Stimulated activated CD4-positive, alpha-beta T cell treated with anti-CD3 and anti-CD28 coated beads, Interleukin-12 subunit alpha, Interleukin-12 subunit beta, amount 100 ng/mL, for 48 hours (primary cell): ENCODE measurements around the gene GRID1.

Source experiments
- DNase-seq, 3 donors: peaks; one replicate each; pipeline ENCODE4 v3.0.0-alpha.2; 2020; ENCODE audit warnings: low read depth in 2 of 3, low spot score in 1 of 3

The GRID1 gene

GRCh38 chr10:86355571-86356038 is 11.0 kb downstream of the GRID1 start:
- DNase-seq = no peak

GRCh38 chr10:86354761-86355540 is 11.6 kb downstream of the GRID1 start:
- no peak for DNase-seq

- no peak for DNase-seq
Observed at GRCh38 chr10:86353506-86354485, 12.8 kb downstream of the GRID1 start.

- no peak for DNase-seq
Observed at GRCh38 chr10:86350897-86351296, 15.7 kb downstream of the GRID1 start.

GRCh38 chr10:86349940-86350630 is 16.5 kb downstream of the GRID1 start:
- no peak for DNase-seq

GRCh38 chr10:86349474-86349873 is 17.1 kb downstream of the GRID1 start:
- DNase-seq = no peak

- DNase-seq = no peak
Observed at GRCh38 chr10:86348321-86349210, 18.0 kb downstream of the GRID1 start.

- no peak for DNase-seq
Observed at GRCh38 chr10:86347856-86348255, 18.7 kb downstream of the GRID1 start.

GRCh38 chr10:86346799-86347665 is 19.6 kb downstream of the GRID1 start:
- DNase-seq = no peak

GRCh38 chr10:86345859-86346798 is 20.5 kb downstream of the GRID1 start:
- no peak for DNase-seq

- no peak for DNase-seq
Observed at GRCh38 chr10:86345296-86345858, 21.2 kb downstream of the GRID1 start.

- no peak for DNase-seq
Observed at GRCh38 chr10:86344714-86345161, 21.9 kb downstream of the GRID1 start.

GRCh38 chr10:86344281-86344680 is 22.3 kb downstream of the GRID1 start:
- DNase-seq = no peak

GRCh38 chr10:86343761-86344160 is 22.8 kb downstream of the GRID1 start:
- no peak for DNase-seq

GRCh38 chr10:86342111-86342863 is 24.3 kb downstream of the GRID1 start:
- no peak for DNase-seq

- DNase-seq = no peak
Observed at GRCh38 chr10:86341361-86341811, 25.2 kb downstream of the GRID1 start.

GRCh38 chr10:86340991-86341260 is 25.7 kb downstream of the GRID1 start:
- no peak for DNase-seq
